HCT116 (cell line): ENCODE data around the gene ARHGAP10. TPM values are rescaled to one million over a fixed set of nuclear protein-coding genes. Genes with fewer than 3 reads are reported as not detected.

Source experiments
- ATAC-seq: fragments of 200-7000 bp; cut with Tn5 transposase; 2 replicates; pipeline ENCODE4 v1.9.1; 2020; ENCODE audit warnings: mild to moderate bottlenecking, moderate library complexity
- BruUV-seq: library from RNA; stranded (reverse); fragments of 400-500 nt; replicated peaks from 2 replicates; lab custom pipeline; 2021; lab: Mats Ljungman, UMichigan
- CTCF ChIA-PET: fragments of 300-600 bp; sonication (Branson Sonifier 250); formaldehyde crosslinking; loops from one replicate; lab custom pipeline; 2021; ENCODE audit warnings: antibody characterized with exemption; lab: Charles Lee
- POLR2A ChIA-PET: fragments of 300-600, 350-600 bp; sonication (Branson Sonifier 250); formaldehyde crosslinking; loops from one replicate; lab custom pipeline; 2021; ENCODE audit warnings: antibody characterized with exemption; lab: Charles Lee
- RAD21 ChIA-PET, 2 experiments: fragments of 300-600 bp; sonication (Branson Sonifier 250); formaldehyde crosslinking; loops; one replicate each; lab custom pipeline; 2023; ENCODE audit warnings: low total read pairs in 2 of 2; ENCODE audit not compliant: uncharacterized antibody in 2 of 2, unreplicated experiment in 2 of 2, low non-redundant PET in 1 of 2; lab: Charles Lee
- DNase-seq: peaks from one replicate; pipeline ENCODE4 v3.0.0-alpha.2; 2010; ENCODE audit warnings: low read depth, low spot score
- H2AFZ ChIP-seq: fragments of 200-600 bp; shearing (Covaris generic), sonication (generic); 2 replicates; pipeline ENCODE4 v1.6.1; 2017; ENCODE audit warnings: low read depth, mixed run types, mixed read lengths, antibody characterized with exemption, low read length; ENCODE audit not compliant: poor library complexity, severe bottlenecking
- H3K27ac ChIP-seq: 2 replicates; pipeline ENCODE4 v1.5.1; 2012; ENCODE audit warnings: low read depth, low read length
- H3K27me3 ChIP-seq: fragments of 200-600 bp; sonication (generic); 2 replicates; pipeline ENCODE4 v1.6.1; 2016; ENCODE audit warnings: mixed run types, low read length, mixed read lengths; ENCODE audit not compliant: insufficient read depth
- H3K36me3 ChIP-seq, 2 experiments: fragments of 200-500 bp in 1 of 2; fragments of 200-600 bp in 1 of 2; sonication (Bioruptor generic) in 1 of 2; sonication (generic) in 1 of 2; 2 replicates each; pipeline versions ENCODE4 v1.5.1 to v1.6.1; 2014 to 2016; ENCODE audit warnings: low read length in 2 of 2, inconsistent platforms in 1 of 2, mixed read lengths in 1 of 2, mixed run types in 1 of 2; ENCODE audit not compliant: insufficient read depth in 2 of 2, control insufficient read depth in 1 of 2
- H3K4me1 ChIP-seq, 2 experiments: fragments of 200-600 bp in 1 of 2; sonication (generic) in 1 of 2; 2 replicates each; pipeline versions ENCODE4 v1.5.1 to v1.6.1; 2012 to 2017; ENCODE audit warnings: low read length in 2 of 2, inconsistent platforms in 1 of 2, mild to moderate bottlenecking in 1 of 2, mixed read lengths in 1 of 2, mixed run types in 1 of 2, moderate library complexity in 1 of 2; ENCODE audit not compliant: insufficient read depth in 2 of 2, control insufficient read depth in 1 of 2
- H3K4me2 ChIP-seq: fragments of 200-600 bp; sonication (generic); 2 replicates; pipeline ENCODE4 v1.6.1; 2017; ENCODE audit warnings: mixed run types, low read length, mixed read lengths
- H3K4me3 ChIP-seq, 2 experiments: fragments of 200-600 bp in 1 of 2; sonication (generic) in 1 of 2; replicated peaks in 1 of 2; 2 replicates each; pipeline ENCODE4 v1.5.1; 2011 to 2016; ENCODE audit warnings: low read length in 2 of 2, control low read depth in 1 of 2, low read depth in 1 of 2, mild to moderate bottlenecking in 1 of 2, mixed read lengths in 1 of 2, mixed run types in 1 of 2
- H3K79me2 ChIP-seq: fragments of 200-600 bp; sonication (generic); 2 replicates; pipeline ENCODE4 v1.6.1; 2017; ENCODE audit warnings: mild to moderate bottlenecking, mixed run types, low read length, moderate library complexity, mixed read lengths; ENCODE audit not compliant: insufficient read depth
- H3K9ac ChIP-seq: fragments of 200-600 bp; sonication (generic); 2 replicates; pipeline ENCODE4 v1.6.1; 2016; ENCODE audit warnings: low read length, mixed read lengths
- H3K9me2 ChIP-seq: fragments of 200-600 bp; sonication (generic), shearing (Covaris generic); 2 replicates; pipeline ENCODE4 v1.6.1; 2017; ENCODE audit warnings: mixed run types, mild to moderate bottlenecking, moderate library complexity; ENCODE audit not compliant: insufficient read depth
- H3K9me3 ChIP-seq, 2 experiments: fragments of 200-500 bp in 1 of 2; fragments of 200-600 bp in 1 of 2; sonication (Bioruptor generic) in 1 of 2; sonication (generic) in 1 of 2; 2 replicates each; pipeline ENCODE4 v1.6.1; 2014 to 2017; ENCODE audit warnings: low read length in 2 of 2, mixed read lengths in 2 of 2, inconsistent platforms in 1 of 2, low read depth in 1 of 2, mild to moderate bottlenecking in 1 of 2, mixed run types in 1 of 2, moderate library complexity in 1 of 2; ENCODE audit not compliant: control insufficient read depth in 1 of 2, insufficient read depth in 1 of 2
- H4K20me1 ChIP-seq: fragments of 200-600 bp; sonication (generic), shearing (Covaris generic); 2 replicates; pipeline ENCODE4 v1.6.1; 2017; ENCODE audit warnings: mixed run types, mild to moderate bottlenecking, moderate library complexity; ENCODE audit not compliant: insufficient read depth
- ATF3 ChIP-seq: IDR thresholded peaks from 2 replicates; pipeline ENCODE4 v1.6.1; 2012
- CBX3 ChIP-seq: IDR thresholded peaks from 2 replicates; pipeline ENCODE4 v1.6.1; 2012; ENCODE audit warnings: low read depth
- CEBPB ChIP-seq: IDR thresholded peaks from 2 replicates; pipeline ENCODE4 v1.6.1; 2012; ENCODE audit warnings: low read depth
- CTCF ChIP-seq, 3 experiments: fragments of 200-600 bp in 1 of 3; sonication (generic) in 1 of 3; IDR thresholded peaks in 2 of 3; conservative IDR thresholded peaks in 1 of 3; 2 replicates each; pipeline ENCODE4 v1.5.1; 2012 to 2017; ENCODE audit warnings: low read depth in 2 of 3, low read length in 2 of 3, antibody characterized with exemption in 1 of 3, borderline replicate concordance in 1 of 3, control low read depth in 1 of 3, mild to moderate bottlenecking in 1 of 3, mixed read lengths in 1 of 3, mixed run types in 1 of 3, moderate library complexity in 1 of 3; ENCODE audit not compliant: insufficient read depth in 1 of 3
- EZH2 ChIP-seq: fragments of 200-600 bp; sonication (generic); IDR thresholded peaks from 2 replicates; pipeline ENCODE4 v1.6.1; 2017; ENCODE audit warnings: antibody characterized with exemption, mixed run types
- MAX ChIP-seq: IDR thresholded peaks from 2 replicates; pipeline ENCODE4 v1.6.1; 2012
- POLR2AphosphoS5 ChIP-seq: IDR thresholded peaks from 2 replicates; pipeline ENCODE4 v1.6.1; 2011; ENCODE audit warnings: mild to moderate bottlenecking, low read depth, low read length, moderate library complexity
- SIN3A ChIP-seq: IDR thresholded peaks from 2 replicates; pipeline ENCODE4 v1.6.1; 2012; ENCODE audit warnings: low read depth
- ZFX ChIP-seq: fragments of 450-650 bp; IDR thresholded peaks from 2 replicates; pipeline ENCODE4 v1.6.1; 2017
- ZNF274 ChIP-seq: fragments of 200-500 bp; sonication (Bioruptor generic); IDR thresholded peaks from 2 replicates; pipeline ENCODE4 v1.6.1; 2014; ENCODE audit warnings: mild to moderate bottlenecking, low read depth, low read length, inconsistent platforms
- intact Hi-C: fragments of 100-400 bp; cut with micrococcal nuclease; formaldehyde crosslinking; loops from 2 replicates; pipeline ENCODE4 v1.10.0; 2022
- total RNA-seq: library from RNA; stranded (reverse); gene quantifications from one replicate; pipeline ENCODE4 v1.2.1, GENCODE V29; 2021; ENCODE audit not compliant: unreplicated experiment

Gene ARHGAP10
- total RNA-seq, 1 experiment from 2014 or later, result 24.7 TPM

GRCh38 chr4:148015058-148015457, 283.2 kb downstream of the ARHGAP10 start (continued):
- TF ChIP-seq CBX3 (no peak), POLR2AphosphoS5 (no peak), EZH2 (no peak), ZNF274 (no peak)

- POLR2A ChIA-PET, result no interaction called here
Measured at GRCh38 chr4:148015468-148015867, 283.6 kb downstream of the ARHGAP10 start.

More at GRCh38 chr4:148015468-148015867, 283.6 kb downstream of the ARHGAP10 start:
- Histone ChIP-seq H3K27ac (no peak overlapping the region), H3K4me3 (no peak overlapping the region), H2AFZ (no peak overlapping the region), H3K9me2 (no peaks in the 10 kb centered on the region), H3K4me2 (no peak overlapping the region), H3K9me3 (no peaks in the 10 kb centered on the region), H3K36me3 (no peaks in the 10 kb centered on the region), H3K9ac (no peak overlapping the region), H3K4me1 (no peaks in the 10 kb centered on the region), H3K79me2 (no peaks in the 10 kb centered on the region), H4K20me1 (no peaks in the 10 kb centered on the region), H3K27me3 (no peaks in the 10 kb centered on the region)
- intact Hi-C loops, result no loop called here
- CTCF ChIA-PET, result no interaction called here
- no TSS peak for BruUV-seq
- ATAC-seq (no peak), DNase-seq (no peak)
- RAD21 ChIA-PET, result no interaction called here
- TF ChIP-seq POLR2AphosphoS5, result no peak
- no peak for TF ChIP-seq SIN3A
- no peak for TF ChIP-seq CEBPB
- TF ChIP-seq ATF3, result no peak
- TF ChIP-seq CTCF (IDR thresholded peaks at IDR 0.05 in 2 of 3, conservative IDR thresholded peaks at IDR 0.05 in 1 of 3; ENCODE audit: borderline replicate concordance in 1 of 3, insufficient read depth in 1 of 3, low read depth in 2 of 3, low read length in 2 of 3), result no peak
- TF ChIP-seq ZFX, result no peak
- no peak for TF ChIP-seq CBX3
- TF ChIP-seq MAX, result no peak
